Choroid plexus epithelial cell (primary cell): ENCODE measurements around the gene AUTS2.

ENCODE experiments used
- DNase-seq: peaks from one replicate; pipeline ENCODE4 v3.0.0-alpha.2; 2010; ENCODE audit warnings: low read depth
- H3K4me3 ChIP-seq: 2 replicates; pipeline ENCODE4 v1.5.1; 2011; ENCODE audit warnings: low read depth, mild to moderate bottlenecking, control low read depth, low read length, moderate library complexity
- TF ChIP-seq, protein P1 (sequence below): conservative IDR thresholded peaks from 2 replicates; pipeline ENCODE4 v1.5.1; 2011; ENCODE audit warnings: low read depth, mild to moderate bottlenecking, control low read depth, inconsistent platforms, low read length, moderate library complexity

The AUTS2 gene

DNA sequence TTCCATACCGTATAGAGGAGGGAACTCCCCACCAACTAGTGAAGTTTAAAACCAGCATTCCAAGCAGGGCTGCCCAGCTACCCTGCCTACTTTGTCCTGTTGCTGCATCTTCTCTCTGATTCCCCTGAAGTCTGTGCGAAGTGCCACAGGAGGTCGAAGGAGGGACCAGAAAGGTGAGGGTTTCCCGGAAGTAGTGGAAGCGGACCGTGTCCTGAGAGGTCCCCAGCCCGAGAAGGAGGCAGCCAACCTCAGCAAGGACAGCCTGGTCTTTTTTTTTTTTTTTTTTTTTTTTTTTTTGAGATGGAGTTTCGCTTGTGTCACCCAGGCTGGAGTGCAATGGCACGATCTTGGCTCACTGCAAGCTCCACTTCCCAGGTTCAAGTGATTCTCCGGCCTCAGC lies 861.8 kb downstream of the AUTS2 start:
- TF ChIP-seq, protein P1, sequence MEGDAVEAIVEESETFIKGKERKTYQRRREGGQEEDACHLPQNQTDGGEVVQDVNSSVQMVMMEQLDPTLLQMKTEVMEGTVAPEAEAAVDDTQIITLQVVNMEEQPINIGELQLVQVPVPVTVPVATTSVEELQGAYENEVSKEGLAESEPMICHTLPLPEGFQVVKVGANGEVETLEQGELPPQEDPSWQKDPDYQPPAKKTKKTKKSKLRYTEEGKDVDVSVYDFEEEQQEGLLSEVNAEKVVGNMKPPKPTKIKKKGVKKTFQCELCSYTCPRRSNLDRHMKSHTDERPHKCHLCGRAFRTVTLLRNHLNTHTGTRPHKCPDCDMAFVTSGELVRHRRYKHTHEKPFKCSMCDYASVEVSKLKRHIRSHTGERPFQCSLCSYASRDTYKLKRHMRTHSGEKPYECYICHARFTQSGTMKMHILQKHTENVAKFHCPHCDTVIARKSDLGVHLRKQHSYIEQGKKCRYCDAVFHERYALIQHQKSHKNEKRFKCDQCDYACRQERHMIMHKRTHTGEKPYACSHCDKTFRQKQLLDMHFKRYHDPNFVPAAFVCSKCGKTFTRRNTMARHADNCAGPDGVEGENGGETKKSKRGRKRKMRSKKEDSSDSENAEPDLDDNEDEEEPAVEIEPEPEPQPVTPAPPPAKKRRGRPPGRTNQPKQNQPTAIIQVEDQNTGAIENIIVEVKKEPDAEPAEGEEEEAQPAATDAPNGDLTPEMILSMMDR: no peak
- DNase-seq: no peak
- no peak overlapping the region for H3K4me3 ChIP-seq

DNA sequence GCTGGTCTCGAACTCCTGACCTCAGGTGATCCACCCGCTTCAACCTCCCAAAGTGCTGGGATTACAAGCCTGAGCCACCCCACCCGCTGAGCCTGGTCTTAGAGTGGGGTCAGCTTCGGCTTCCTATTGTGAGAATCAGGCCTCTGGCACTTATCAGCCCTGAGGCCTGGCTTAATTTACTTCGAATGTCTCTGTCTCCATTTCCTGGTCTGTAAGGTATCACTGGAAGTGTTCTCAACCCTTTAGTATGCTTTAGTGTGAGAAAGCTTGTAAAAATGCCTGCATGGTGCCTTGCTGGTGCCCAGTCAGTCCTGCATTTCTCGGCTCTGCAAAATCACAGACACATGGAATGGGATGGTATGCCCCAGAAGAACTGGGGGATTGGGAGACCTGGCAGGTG lies 862.3 kb downstream of the AUTS2 start:
- DNase-seq: no peak
- TF ChIP-seq, protein P1: no peak
- no peak overlapping the region for H3K4me3 ChIP-seq

DNA sequence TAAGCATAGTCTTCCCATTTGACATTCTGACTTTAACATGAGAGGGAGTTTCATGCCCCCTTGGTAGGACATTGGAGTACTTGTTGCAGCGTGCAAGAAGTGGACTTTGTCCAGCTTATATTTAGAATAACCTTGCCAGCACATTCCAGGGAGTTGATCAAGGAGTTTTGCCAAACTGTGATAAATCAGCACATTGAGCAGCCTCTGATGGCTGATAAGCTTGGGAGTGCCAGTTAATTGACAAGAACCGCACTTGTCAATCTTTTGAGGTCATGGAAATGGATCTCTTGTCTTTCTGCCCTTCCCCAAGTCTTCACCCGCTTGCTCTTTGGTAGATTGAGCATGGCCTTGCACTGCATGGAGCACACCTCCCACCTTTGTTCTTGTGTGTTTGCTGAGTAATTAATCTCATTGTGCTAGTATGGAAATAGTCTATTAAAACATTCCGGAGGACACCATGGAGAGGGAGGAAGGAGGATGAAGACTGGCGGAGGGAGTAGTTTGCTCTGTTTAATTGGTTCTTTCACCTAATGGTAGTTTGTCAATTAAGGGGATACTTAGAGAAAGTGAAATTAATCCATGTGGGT lies 865.2 kb downstream of the AUTS2 start:
- TF ChIP-seq, protein P1: no peak
- no peak overlapping the region for H3K4me3 ChIP-seq
- no peak for DNase-seq

DNA sequence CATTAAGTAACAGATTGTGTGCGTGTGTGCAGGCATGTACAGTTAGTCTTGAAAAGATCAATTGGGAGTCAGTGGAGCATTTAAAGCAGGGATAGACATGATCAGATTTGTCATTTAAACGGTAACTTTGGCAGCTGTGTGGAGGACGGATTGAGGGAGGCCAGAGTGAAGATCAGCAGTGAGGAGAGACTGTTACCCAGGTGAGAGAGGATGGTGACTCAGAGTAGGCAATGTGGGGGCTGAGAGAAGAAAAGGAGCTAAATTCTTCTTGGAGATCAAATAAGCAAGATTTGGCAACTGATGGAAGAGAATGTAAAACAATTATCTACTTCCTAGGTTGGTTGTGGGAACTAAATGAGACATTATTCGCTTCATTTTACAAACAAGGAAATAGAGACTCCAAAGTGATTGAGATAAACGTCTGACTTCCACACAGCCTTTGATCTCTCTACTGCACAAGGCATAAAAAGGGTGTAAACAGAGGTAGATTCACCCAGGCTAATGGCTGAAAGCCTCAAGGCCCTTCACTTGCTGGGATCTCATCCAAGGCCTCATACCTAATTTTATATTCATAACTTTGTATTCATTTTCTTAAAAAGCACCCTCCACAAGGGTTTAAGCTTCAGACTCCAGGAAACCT lies 868.6 kb downstream of the AUTS2 start:
- H3K4me3 ChIP-seq: no peak overlapping the region
- TF ChIP-seq, protein P1: no peak
- no peak for DNase-seq

DNA sequence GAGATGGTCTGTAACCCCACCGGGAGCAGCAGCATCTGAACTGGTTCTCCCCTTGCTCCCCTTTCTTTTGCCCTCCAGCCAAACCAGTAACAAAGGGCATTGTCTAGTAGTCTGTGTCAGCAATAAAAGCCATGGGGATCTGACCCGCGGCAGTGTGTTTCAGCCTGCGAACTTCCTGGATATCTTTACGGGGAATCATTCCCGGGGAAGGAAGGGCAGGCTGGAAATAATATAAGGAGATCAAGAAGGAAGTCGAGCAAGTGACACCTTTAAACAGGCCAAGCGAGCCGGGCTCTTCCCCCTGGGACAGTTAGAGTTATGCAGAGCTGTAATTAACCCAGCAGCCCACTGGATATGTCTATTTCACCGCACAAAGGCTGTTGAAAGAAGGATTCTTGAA lies 872.5 kb downstream of the AUTS2 start:
- TF ChIP-seq, protein P1: no peak
- no peak for DNase-seq
- no peak overlapping the region for H3K4me3 ChIP-seq

DNA sequence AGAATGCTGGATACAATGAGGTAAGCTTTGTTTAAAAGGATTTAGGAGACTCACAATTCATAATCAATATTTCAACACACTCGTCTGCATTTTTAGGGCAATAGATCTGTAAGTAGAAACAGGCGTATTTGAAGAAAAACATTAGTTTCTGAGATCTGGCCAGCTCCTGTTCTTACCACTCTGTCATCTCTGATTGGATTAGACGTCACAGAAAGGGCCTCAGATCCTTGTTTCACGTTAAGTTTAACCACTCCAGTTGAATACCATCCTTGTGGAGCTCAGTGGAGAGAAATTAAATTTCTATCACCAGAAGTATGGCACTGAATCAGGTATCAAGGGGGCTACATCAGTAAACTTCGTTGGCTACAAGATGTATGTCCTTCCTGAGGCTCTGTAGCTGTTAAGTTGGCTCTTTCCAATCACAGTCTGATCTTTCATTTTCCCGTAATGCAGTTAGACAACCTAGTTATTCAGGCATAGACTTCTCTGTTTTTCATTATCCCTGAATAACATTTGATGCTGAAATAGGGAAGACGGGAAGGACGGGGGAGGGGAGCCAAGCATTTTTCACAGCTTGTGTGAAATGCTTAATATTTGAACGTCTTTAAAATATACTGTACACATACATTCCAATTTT lies 874.4 kb downstream of the AUTS2 start:
- DNase-seq: no peak
- H3K4me3 ChIP-seq: no peak overlapping the region
- TF ChIP-seq, protein P1: no peak
